Adrenal gland (tissue), 12 donors: ENCODE results near the gene COL4A1. TPM values are rescaled to one million over a fixed set of nuclear protein-coding genes. Genes with fewer than 3 reads are reported as not detected.
A peak's percentile ranks its signal among the peaks of the same experiment; 100 is the strongest.

ENCODE experiments used
- DNase-seq, 7 donors: peaks; one replicate each; pipeline ENCODE4 v3.0.0-alpha.2; 2019 to 2020
- H3K27ac ChIP-seq, 5 donors: fragments of 200-600 bp; sonication (generic) in 4 of 5; 1 replicate in 3 of 5; 2 replicates in 2 of 5; pipeline versions ENCODE4 v1.5.1 to v1.8.0; 2016 to 2020; ENCODE audit warnings: mild to moderate bottlenecking in 1 of 5
- H3K27me3 ChIP-seq: fragments of 200-600 bp; 2 replicates; pipeline ENCODE4 v1.8.0; 2021
- H3K36me3 ChIP-seq, 2 donors: fragments of 200-600 bp; replicated peaks in 1 of 2; 1 replicate in 1 of 2; 2 replicates in 1 of 2; pipeline versions ENCODE4 v1.5.1 to v1.8.0; 2018 to 2022
- H3K4me1 ChIP-seq, 2 donors: fragments of 200-600 bp; replicated peaks in 1 of 2; 1 replicate in 1 of 2; 2 replicates in 1 of 2; pipeline versions ENCODE4 v1.5.1 to v1.8.0; 2018 to 2021
- H3K4me3 ChIP-seq, 4 donors: fragments of 200-600 bp; sonication (generic) in 3 of 4; one replicate each; pipeline ENCODE4 v1.5.1; 2016 to 2018
- H3K9me3 ChIP-seq, 3 donors: fragments of 200-600 bp; sonication (generic) in 1 of 3; replicated peaks in 1 of 3; 1 replicate in 2 of 3; 2 replicates in 1 of 3; pipeline versions ENCODE4 v1.5.1 to v1.8.0; 2016 to 2021
- CTCF ChIP-seq, 6 experiments: fragments of 450-650 bp in 4 of 6; fragments of 200-600 bp in 2 of 6; sonication (generic) in 1 of 6; IDR thresholded peaks; 1 replicate in 5 of 6; 2 replicates in 1 of 6; pipeline versions ENCODE4 v1.5.1 to v1.8.0; 2016 to 2021; ENCODE audit warnings: antibody characterized with exemption in 6 of 6, mild to moderate bottlenecking in 2 of 6, moderate library complexity in 1 of 6
- POLR2A ChIP-seq, 2 donors: fragments of 450-650 bp; IDR thresholded peaks; one replicate each; pipeline ENCODE4 v1.6.1; 2017; ENCODE audit warnings: antibody characterized with exemption in 2 of 2, mild to moderate bottlenecking in 2 of 2, moderate library complexity in 1 of 2
- WGBS, 4 donors: extraction: QIAGEN DNeasy Blood & Tissue Kit in 2 of 4; methylation state at CpG; one replicate each; pipeline versions ENCODE4 v1.1.5 to v1.1.7; 2013 to 2017; 5-methylcytosine and 5-hydroxymethylcytosine counted together
- intact Hi-C, 2 donors: fragments of 100-400 bp; cut with DNase I; formaldehyde crosslinking; loops; one replicate each; pipeline versions ENCODE4 v1.14.1 to v1.15.0; 2022 to 2023
- polyA plus RNA-seq, 3 donors: library from polyadenylated mRNA; stranded (reverse); fragments of 200-250 nt in 2 of 3; fragments of 350-450 nt in 1 of 3; fragmentation: Illumina TruSeq in 1 of 3; extraction: RNeasy Lipid Tissue Mini Kit (QIAGEN cat#74804) in 1 of 3; gene quantifications; one replicate each; pipeline ENCODE4 v1.2.3, GENCODE V29; 2013 to 2014
- total RNA-seq, 9 donors: library from RNA; depleted of rRNA in 4 of 9; stranded (reverse); fragments of >200 nt in 4 of 9; fragments of 120-200 nt in 1 of 9; fragmentation: NEBNext Ultra II Directional in 1 of 9; extraction: Animal tissue kit (Norgen Biotek cat#: 25700) in 1 of 9; gene quantifications; one replicate each; pipeline versions ENCODE4 v1.1.0 to v1.2.4, GENCODE V29; 2013 to 2023
- donor health status: healthy with polysubstance abuse.
- donor health status: Bipolar disorder and iron deficiency.
- donor health status: DM: yes; HTN: yes; CAD: no.
- donor health status: DM: no; HTN: no; CAD: no.
- donor health status: DM: no; HTN: no; CAD: no.
- donor health status: DM: yes; HTN: yes; CAD: no.

The COL4A1 gene
- total and polyA plus RNA-seq, 12 donors = 62.4 to 364 (median 183) TPM

GRCh38 chr13:110166598-110166997 lies 140.4 kb downstream of the COL4A1 start:
- peak in 1 of 7 donors; percentile 8 for DNase-seq
- 70 to 80% (median 76%) methylated on average over 4 of the region's 4 CpGs for WGBS, 4 donors
- intact Hi-C loops = no loop called here
- no peak overlapping the region for H3K27ac ChIP-seq
- H3K9me3 ChIP-seq = no peaks in the 10 kb centered on the region
- no peak overlapping the region for H3K4me3 ChIP-seq
- H3K27me3 ChIP-seq = no peaks in the 10 kb centered on the region
- H3K4me1 ChIP-seq = no peaks in the 10 kb centered on the region
- TF ChIP-seq CTCF (IDR thresholded peaks at IDR 0.05) (no peak), POLR2A (IDR thresholded peaks at IDR 0.05) (no peak)
- H3K36me3 ChIP-seq = peaks cover 0 to 42% of the 10 kb centered on the region in 2 donors

- 89 to 90% (median 89%) methylated on average over 5 to 8 of the region's 8 CpGs for WGBS, 4 donors
- H3K36me3 ChIP-seq = peaks cover 0 to 39% of the 10 kb centered on the region in 2 donors
These were observed 142.3 kb downstream of the COL4A1 start for GRCh38 chr13:110164706-110165105.

GRCh38 chr13:110162866-110163658 lies 143.9 kb downstream of the COL4A1 start:
- H3K4me3 ChIP-seq = no peak overlapping the region
- peaks cover 0 to 41% of the 10 kb centered on the region in 2 donors for H3K36me3 ChIP-seq
- TF ChIP-seq POLR2A (IDR thresholded peaks at IDR 0.05) (no peak), CTCF (IDR thresholded peaks at IDR 0.05) (no peak)
- intact Hi-C loops = no loop called here
- H3K4me1 ChIP-seq = no peaks in the 10 kb centered on the region
- no peaks in the 10 kb centered on the region for H3K9me3 ChIP-seq
- peak in 2 of 7 donors; percentile 17 to 21 for DNase-seq
- H3K27ac ChIP-seq = peak overlapping the region in 1 of 5 donors; percentile 14
- WGBS, 4 donors = 69 to 78% (median 77%) methylated on average over 11 of the region's 11 CpGs
- H3K27me3 ChIP-seq = no peaks in the 10 kb centered on the region

More at GRCh38 chr13:110164706-110165105, 142.3 kb downstream of the COL4A1 start:
- Histone ChIP-seq H3K9me3 (no peaks in the 10 kb centered on the region), H3K4me1 (no peaks in the 10 kb centered on the region), H3K4me3 (no peak overlapping the region), H3K27me3 (no peaks in the 10 kb centered on the region), H3K27ac (no peak overlapping the region)
- intact Hi-C loops = no loop called here
- DNase-seq = peak in 1 of 7 donors; percentile 10
- TF ChIP-seq CTCF (IDR thresholded peaks at IDR 0.05) (no peak), POLR2A (IDR thresholded peaks at IDR 0.05) (no peak)

- Histone ChIP-seq H3K27ac (peak overlapping the region in 1 of 5 donors; percentile 15), H3K4me3 (no peak overlapping the region), H3K9me3 (no peaks in the 10 kb centered on the region), H3K27me3 (no peaks in the 10 kb centered on the region), H3K4me1 (no peaks in the 10 kb centered on the region), H3K36me3 (peaks cover 0 to 47% of the 10 kb centered on the region in 2 donors)
- TF ChIP-seq POLR2A (IDR thresholded peaks at IDR 0.05) (no peak), CTCF (IDR thresholded peaks at IDR 0.05) (no peak)
- WGBS, 4 donors = 89 to 96% (median 92%) methylated on average over 10 to 11 of the region's 11 CpGs
- peak in 1 of 7 donors; percentile 15 for DNase-seq
- intact Hi-C loops = no loop called here
These were observed 144.9 kb downstream of the COL4A1 start for GRCh38 chr13:110162053-110162452.
